BE2C (cell line): Measurements from ENCODE around the gene ATAD2B.

Source experiments
- DNase-seq: peaks from one replicate; pipeline ENCODE4 v3.0.0-alpha.2; 2020
- H3K27me3 ChIP-seq: fragments of 250-450 bp; sonication (Bioruptor Pico); 2 replicates; pipeline ENCODE4 v1.5.1; 2020; ENCODE audit warnings: mild to moderate bottlenecking
- H3K36me3 ChIP-seq: fragments of 250-450 bp; sonication (Bioruptor Pico); 2 replicates; pipeline ENCODE4 v1.5.1; 2020; ENCODE audit warnings: mild to moderate bottlenecking
- H3K4me1 ChIP-seq: fragments of 250-450 bp; sonication (Bioruptor Pico); 2 replicates; pipeline ENCODE4 v1.5.1; 2020
- H3K4me3 ChIP-seq: 2 replicates; pipeline ENCODE4 v1.5.1; 2011; ENCODE audit warnings: low read depth, low read length
- H3K9me3 ChIP-seq: fragments of 250-450 bp; sonication (Bioruptor Pico); 2 replicates; pipeline ENCODE4 v1.5.1; 2020
- TF ChIP-seq, protein P1 (sequence below): IDR thresholded peaks from 2 replicates; pipeline ENCODE4 v1.5.1; 2012; ENCODE audit warnings: mild to moderate bottlenecking, low read depth, low read length

Gene ATAD2B

DNA sequence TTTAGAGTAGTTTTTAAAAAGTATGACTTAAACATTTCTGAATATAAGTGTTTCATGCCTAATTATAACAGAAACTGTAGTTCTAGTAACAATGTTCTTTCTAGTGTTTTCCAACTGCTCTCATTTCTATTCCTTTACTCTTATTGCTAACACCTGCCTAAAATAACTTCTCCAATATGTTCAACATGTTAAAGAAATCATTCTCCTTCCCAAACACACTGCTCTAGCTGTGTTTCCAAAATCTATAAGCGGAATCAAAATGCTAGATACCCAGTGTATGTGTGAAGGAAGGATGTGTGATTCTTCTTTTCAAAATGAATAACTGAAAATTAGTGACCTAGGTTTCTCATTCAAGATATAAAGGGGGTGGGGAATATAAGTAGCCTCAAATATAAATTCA, 89.1 kb downstream of the ATAD2B start:
- H3K4me1 ChIP-seq: no peaks in the 10 kb centered on the region; the same call in 1 of the 2 replicates
- no peak for DNase-seq
- no peak overlapping the region for H3K4me3 ChIP-seq
- H3K36me3 ChIP-seq: peaks cover 9% of the 10 kb centered on the region
- TF ChIP-seq, protein P1, sequence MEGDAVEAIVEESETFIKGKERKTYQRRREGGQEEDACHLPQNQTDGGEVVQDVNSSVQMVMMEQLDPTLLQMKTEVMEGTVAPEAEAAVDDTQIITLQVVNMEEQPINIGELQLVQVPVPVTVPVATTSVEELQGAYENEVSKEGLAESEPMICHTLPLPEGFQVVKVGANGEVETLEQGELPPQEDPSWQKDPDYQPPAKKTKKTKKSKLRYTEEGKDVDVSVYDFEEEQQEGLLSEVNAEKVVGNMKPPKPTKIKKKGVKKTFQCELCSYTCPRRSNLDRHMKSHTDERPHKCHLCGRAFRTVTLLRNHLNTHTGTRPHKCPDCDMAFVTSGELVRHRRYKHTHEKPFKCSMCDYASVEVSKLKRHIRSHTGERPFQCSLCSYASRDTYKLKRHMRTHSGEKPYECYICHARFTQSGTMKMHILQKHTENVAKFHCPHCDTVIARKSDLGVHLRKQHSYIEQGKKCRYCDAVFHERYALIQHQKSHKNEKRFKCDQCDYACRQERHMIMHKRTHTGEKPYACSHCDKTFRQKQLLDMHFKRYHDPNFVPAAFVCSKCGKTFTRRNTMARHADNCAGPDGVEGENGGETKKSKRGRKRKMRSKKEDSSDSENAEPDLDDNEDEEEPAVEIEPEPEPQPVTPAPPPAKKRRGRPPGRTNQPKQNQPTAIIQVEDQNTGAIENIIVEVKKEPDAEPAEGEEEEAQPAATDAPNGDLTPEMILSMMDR: no peak
- H3K27me3 ChIP-seq: no peaks in the 10 kb centered on the region
- H3K9me3 ChIP-seq: no peaks in the 10 kb centered on the region

DNA sequence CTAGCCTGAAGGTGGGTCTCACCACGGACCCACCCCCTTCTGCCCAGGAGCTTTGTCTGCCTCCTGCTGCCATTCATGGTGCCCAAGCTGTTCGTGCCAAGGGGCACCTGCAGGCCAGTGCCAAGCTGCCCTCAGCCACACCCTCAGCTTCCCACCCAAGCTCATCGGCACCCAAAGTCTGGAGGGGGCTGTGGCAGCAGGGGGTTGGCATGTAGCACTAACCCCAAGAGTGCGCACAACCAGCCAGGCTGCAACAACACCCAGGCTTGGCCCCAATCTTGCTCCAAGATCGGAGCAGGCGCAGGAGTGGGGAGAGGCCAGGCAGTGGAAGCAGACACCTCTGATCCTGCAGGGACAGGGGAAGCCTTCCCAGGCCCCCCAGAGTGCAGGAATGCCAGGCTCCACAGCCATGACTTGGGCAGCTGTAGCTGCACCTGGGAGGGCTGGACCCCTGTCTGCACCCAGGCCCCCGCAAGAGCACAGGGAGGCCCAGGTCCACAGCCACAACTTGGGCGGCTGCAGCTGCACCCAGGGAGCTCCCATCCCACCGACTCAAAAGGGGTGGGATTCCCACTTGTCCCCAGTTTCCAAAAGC, 89.9 kb downstream of the ATAD2B start:
- Histone ChIP-seq H3K9me3 (no peaks in the 10 kb centered on the region), H3K4me1 (no peaks in the 10 kb centered on the region), H3K36me3 (peaks cover 8% of the 10 kb centered on the region), H3K4me3 (no peak overlapping the region), H3K27me3 (no peaks in the 10 kb centered on the region)
- TF ChIP-seq, protein P1: no peak
- no peak for DNase-seq

DNA sequence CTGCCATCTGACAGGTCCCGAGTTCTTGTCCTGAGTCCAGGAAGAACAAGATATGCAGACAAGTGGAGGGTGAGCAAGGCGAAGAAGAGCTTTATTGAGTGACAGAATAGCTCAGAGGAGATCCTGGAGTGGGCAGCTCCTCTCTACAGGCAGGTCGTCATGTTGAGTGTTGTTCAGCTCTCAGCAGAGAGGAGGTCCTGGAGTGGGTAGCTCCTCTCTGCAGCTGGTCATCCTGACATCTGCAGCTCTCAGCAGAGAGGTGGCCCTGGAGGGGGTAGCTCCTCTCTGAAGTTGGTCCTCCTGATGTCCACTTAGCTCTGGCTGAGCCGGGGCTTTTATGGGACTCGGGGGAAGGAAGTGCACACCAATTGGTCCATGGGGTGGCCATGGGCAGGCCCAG, 90.4 kb downstream of the ATAD2B start:
- no peak for DNase-seq
- Histone ChIP-seq H3K4me1 (no peaks in the 10 kb centered on the region), H3K27me3 (no peaks in the 10 kb centered on the region), H3K36me3 (peaks cover 8% of the 10 kb centered on the region), H3K4me3 (no peak overlapping the region), H3K9me3 (no peaks in the 10 kb centered on the region)
- TF ChIP-seq, protein P1: no peak

DNA sequence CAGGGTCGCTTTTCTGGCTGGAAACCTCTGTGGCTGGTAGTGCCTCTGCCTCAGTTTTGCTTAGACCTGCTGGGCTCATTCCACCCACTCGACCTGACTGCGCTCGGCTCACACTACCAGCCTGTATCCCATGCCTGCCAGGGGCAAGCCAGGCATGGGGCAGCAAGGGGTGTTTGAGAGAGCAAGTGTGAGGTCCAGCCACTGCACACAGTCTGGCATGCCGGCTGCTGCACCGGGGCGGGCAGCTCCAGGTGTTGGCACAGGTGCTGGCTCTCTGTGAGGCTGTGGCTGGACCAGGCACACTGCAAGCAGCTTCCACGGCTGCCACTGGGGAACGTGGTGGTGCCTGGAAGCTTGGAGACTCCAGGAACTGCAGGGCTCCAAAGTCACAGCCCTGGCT, 90.9 kb downstream of the ATAD2B start:
- Histone ChIP-seq H3K9me3 (no peaks in the 10 kb centered on the region), H3K4me1 (no peaks in the 10 kb centered on the region), H3K4me3 (no peak overlapping the region), H3K36me3 (peaks cover 8% of the 10 kb centered on the region), H3K27me3 (no peaks in the 10 kb centered on the region)
- TF ChIP-seq, protein P1: no peak
- no peak for DNase-seq

DNA sequence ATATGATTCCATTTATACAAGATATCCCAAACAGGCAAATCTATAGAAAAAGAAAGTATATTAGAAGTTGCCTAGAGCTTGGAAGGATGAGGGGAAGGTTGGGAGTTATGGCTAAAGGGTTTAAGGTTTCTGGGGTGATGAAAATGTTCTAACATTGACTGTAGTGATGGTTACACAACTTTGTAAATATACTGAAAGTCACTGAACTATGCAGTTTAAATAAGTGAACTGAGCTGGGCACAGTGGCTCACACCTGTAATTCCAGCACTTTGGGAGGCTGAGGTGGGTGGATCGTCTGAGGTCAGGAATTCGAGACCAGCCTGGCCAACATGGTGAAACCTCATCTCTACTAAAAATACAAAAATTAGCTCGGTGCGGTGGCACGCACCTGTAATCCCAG, 91.5 kb downstream of the ATAD2B start:
- Histone ChIP-seq H3K36me3 (peaks cover 8% of the 10 kb centered on the region), H3K27me3 (no peaks in the 10 kb centered on the region), H3K4me1 (no peaks in the 10 kb centered on the region), H3K4me3 (no peak overlapping the region), H3K9me3 (no peaks in the 10 kb centered on the region)
- no peak for DNase-seq
- TF ChIP-seq, protein P1: no peak

DNA sequence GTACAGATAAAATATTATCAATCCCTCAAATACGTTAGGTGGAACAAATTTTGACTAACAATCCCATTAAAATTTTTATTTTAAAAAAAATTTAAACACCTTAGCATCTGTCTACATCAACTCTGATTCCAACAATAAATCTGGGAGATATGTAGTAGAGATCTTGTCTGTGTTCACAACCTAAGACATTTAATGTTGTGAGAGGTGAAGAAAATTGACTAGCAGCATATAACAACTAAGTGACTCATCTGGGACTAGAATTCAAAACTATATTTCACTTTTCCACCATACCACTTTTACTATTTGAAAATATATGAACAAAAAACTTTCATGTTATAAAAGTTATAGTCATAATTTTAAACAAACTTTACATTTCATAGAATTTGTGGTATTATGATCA, 97.9 kb downstream of the ATAD2B start:
- TF ChIP-seq, protein P1: no peak
- Histone ChIP-seq H3K27me3 (no peaks in the 10 kb centered on the region), H3K4me1 (no peaks in the 10 kb centered on the region), H3K4me3 (no peak overlapping the region), H3K36me3 (no peaks in the 10 kb centered on the region), H3K9me3 (no peaks in the 10 kb centered on the region)
- DNase-seq: no peak
